Natural killer cell treated with Interleukin-12 subunit alpha and Interleukin-12 subunit beta and Interleukin-15 and Interleukin-18, amount 100 ng/mL, for 72 hours (primary cell): Measurements from ENCODE around the gene OR10AG1. TPM values are rescaled to one million over a fixed set of nuclear protein-coding genes. Genes with fewer than 3 reads are reported as not detected.

Experiments used
- ATAC-seq, 2 donors: fragments of 150-1000 bp; cut with Tn5 transposase in 1 of 2; sonication (Bioruptor Pico), chemical (Tn5 transposase) in 1 of 2; 2 replicates each; pipeline ENCODE4 v1.10.0; 2021
- DNase-seq: peaks from one replicate; pipeline ENCODE4 v3.0.0; 2022; ENCODE audit warnings: low spot score
- H3K27ac Mint-ChIP-seq, 2 donors: 1 replicate in 1 of 2; 2 replicates in 1 of 2; pipeline ENCODE4 v1.8.0; 2022; ENCODE audit warnings: mixed read lengths in 2 of 2, mild to moderate bottlenecking in 1 of 2, moderate library complexity in 1 of 2
- H3K27me3 Mint-ChIP-seq, 2 donors: 1 replicate in 1 of 2; 2 replicates in 1 of 2; pipeline ENCODE4 v1.8.0; 2022; ENCODE audit warnings: mixed read lengths in 2 of 2
- H3K36me3 Mint-ChIP-seq: one replicate; pipeline ENCODE4 v1.8.0; 2022; ENCODE audit warnings: mixed read lengths
- H3K4me1 Mint-ChIP-seq, 2 donors: 1 replicate in 1 of 2; 2 replicates in 1 of 2; pipeline ENCODE4 v1.8.0; 2022; ENCODE audit warnings: low read depth in 2 of 2, mixed read lengths in 2 of 2, mild to moderate bottlenecking in 1 of 2
- H3K4me3 Mint-ChIP-seq: one replicate; pipeline ENCODE4 v1.8.0; 2022; ENCODE audit warnings: mixed read lengths
- H3K9me3 Mint-ChIP-seq: 2 replicates; pipeline ENCODE4 v1.8.0; 2022; ENCODE audit warnings: mixed read lengths
- total RNA-seq, 2 donors: library from RNA; stranded (reverse); gene quantifications; one replicate each; pipeline ENCODE4 v1.2.3, GENCODE V29; 2022

OR10AG1 gene, protein sequence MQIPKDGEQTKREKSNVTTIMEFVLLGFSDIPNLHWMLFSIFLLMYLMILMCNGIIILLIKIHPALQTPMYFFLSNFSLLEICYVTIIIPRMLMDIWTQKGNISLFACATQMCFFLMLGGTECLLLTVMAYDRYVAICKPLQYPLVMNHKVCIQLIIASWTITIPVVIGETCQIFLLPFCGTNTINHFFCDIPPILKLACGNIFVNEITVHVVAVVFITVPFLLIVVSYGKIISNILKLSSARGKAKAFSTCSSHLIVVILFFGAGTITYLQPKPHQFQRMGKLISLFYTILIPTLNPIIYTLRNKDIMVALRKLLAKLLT
- total RNA-seq, result not detected

DNA sequence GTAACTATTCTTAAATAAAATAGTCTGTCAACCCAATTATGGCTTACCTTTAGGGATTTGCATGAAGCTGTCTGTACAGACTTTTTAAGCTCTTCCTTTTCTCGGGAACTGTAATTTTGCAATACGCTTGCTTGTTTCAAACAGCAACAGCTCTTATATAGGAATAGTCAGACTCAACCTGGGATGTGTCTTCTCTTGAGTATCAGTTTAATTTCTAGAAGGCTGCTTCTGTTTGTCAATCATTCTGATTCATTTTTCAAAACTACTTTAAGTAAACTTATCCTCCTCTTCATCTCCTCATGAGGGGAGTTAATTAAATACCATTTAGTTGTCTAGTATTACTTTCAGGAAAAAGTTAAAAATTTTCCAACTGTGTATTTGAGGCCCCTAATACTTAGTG lies at the start of gene OR10AG1:
TSS of gene OR10AG1 (minus strand) at position 101 of the 400 bp plus-strand sequence. CDS start at position 63, 38 bp downstream.
- DNase-seq, result no peak
- H3K4me1 Mint-ChIP-seq, result no peaks in the 10 kb centered on the region
- H3K9me3 Mint-ChIP-seq, result peaks cover 19% of the 10 kb centered on the region
- no peak within 1 kb of the TSS for H3K4me3 Mint-ChIP-seq
- no peaks in the 10 kb centered on the region for H3K27me3 Mint-ChIP-seq
- no peak within 1 kb of the TSS for H3K27ac Mint-ChIP-seq
- no peaks in the 10 kb centered on the region for H3K36me3 Mint-ChIP-seq
- ATAC-seq, result no peak

DNA sequence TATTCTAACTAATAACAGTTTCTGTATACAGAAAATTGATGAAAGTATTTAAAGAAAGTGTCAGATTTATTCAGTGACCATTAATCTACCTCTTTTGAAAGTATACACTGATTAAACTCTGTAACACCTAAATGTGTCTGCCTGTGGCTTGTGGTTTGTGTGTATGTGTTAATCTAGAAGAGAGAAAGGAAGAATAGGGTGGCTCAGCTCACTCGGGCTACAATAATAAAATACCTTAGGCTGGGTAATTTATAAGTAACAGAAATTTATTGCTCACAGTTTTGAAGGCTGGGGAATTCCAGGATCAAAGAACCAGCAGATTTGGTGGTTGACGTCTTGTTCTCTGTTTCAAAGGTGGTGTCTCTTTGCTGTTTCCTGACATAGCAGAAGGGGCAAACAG lies 44.1 kb upstream of the OR10AG1 start:
- Mint-ChIP-seq H3K27ac (no peak overlapping the region), H3K36me3 (peaks cover 13% of the 10 kb centered on the region), H3K9me3 (peaks cover 20% of the 10 kb centered on the region), H3K27me3 (no peaks in the 10 kb centered on the region), H3K4me3 (no peak overlapping the region), H3K4me1 (no peaks in the 10 kb centered on the region)
- no peak for DNase-seq
- no peak for ATAC-seq

DNA sequence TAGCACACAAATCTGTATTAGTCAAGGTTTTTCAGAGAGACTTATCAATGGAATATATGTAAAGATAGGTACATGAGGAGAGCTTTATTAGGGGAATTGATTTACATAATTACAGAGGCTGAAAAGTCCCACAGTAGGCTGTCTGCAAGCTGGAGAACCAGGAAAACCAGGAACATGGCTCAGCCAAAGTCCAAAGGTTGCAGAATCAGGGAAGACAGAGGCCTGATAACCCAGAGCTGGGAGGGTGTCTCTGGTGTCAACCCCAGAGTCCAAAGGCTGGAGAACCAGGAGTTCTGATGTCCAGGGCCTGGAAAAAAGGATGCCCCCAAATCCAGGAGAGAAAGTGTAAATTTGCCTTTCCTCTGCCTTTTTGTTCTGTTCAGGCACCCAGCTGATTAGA lies 41.0 kb upstream of the OR10AG1 start:
- Mint-ChIP-seq H3K27me3 (no peaks in the 10 kb centered on the region), H3K4me3 (no peak overlapping the region), H3K9me3 (peaks cover 14% of the 10 kb centered on the region), H3K4me1 (no peaks in the 10 kb centered on the region), H3K27ac (no peak overlapping the region), H3K36me3 (peaks cover 7% of the 10 kb centered on the region)
- DNase-seq, result no peak
- no peak for ATAC-seq

DNA sequence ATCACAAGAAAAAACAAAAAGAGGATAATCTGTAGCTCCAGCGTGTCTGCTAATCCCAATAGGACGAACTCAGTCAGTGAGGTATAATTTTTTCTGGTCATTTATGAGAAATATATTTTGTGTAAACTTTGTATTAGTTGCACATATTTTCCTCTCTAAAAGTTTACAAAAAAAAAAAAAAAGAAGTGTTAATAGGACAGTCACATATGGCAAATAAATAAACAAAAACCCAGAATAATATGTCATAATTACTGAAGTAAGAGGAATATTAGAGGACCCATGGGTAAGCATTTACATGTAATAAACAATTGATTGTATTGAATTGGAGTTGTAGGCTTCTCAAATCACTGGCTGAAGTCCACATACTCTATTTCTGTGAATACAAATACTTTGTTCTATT lies 24.8 kb upstream of the OR10AG1 start, which contains the start of gene OR5F1:
TSS of gene OR5F1 (minus strand) at position 101 of the 400 bp plus-strand sequence. CDS start at position 101, 0 bp downstream.
- no peak for ATAC-seq
- H3K4me1 Mint-ChIP-seq, result no peaks in the 10 kb centered on the region
- no peak within 1 kb of the TSS for H3K4me3 Mint-ChIP-seq
- no peaks in the 10 kb centered on the region for H3K27me3 Mint-ChIP-seq
- H3K36me3 Mint-ChIP-seq, result peaks cover 6% of the 10 kb centered on the region
- no peak within 1 kb of the TSS for H3K27ac Mint-ChIP-seq
- H3K9me3 Mint-ChIP-seq, result peaks cover 20% of the 10 kb centered on the region
- DNase-seq, result no peak

DNA sequence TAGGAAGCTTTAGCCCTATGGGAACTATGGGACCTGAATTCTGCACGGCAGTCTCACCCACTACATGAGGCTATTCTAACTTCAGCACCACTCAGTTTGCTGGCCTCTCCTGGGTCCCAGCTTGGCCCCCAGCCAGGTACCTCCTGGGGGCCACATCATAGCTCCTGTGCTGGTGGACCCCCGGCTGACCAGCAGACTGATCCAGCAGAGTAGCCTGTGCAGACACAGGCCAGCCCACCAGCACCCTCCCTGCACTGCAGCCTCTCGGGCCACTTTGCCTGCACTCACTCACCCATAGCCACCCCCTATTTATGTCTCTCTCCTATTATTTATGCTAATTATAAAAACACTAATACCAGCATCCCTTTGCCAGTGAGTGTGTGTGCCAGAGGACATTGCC lies 1.2 kb upstream of the OR10AG1 start:
- Mint-ChIP-seq H3K36me3 (no peaks in the 10 kb centered on the region), H3K9me3 (peaks cover 19% of the 10 kb centered on the region), H3K27ac (no peak overlapping the region), H3K4me3 (no peak overlapping the region), H3K27me3 (no peaks in the 10 kb centered on the region), H3K4me1 (no peaks in the 10 kb centered on the region)
- ATAC-seq (no peak), DNase-seq (no peak)

DNA sequence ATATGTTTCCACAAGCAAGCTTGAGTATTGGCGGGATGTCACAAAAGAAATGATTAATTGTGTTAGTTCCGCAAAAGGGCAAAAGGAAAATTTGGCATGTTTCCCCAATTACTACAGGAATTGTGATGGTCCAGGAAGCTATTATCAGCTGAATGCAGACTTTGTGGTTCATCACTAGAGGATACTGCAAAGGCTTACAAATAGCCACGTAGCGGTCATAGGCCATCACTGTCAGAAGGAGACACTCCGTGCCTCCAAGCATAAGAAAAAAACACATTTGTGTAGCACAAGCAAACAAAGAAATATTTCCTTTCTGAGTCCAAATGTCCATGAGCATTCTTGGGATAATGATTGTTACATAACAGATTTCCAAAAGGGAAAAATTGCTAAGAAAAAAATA lies 1.8 kb downstream of the OR10AG1 start:
- Mint-ChIP-seq H3K27ac (no peak overlapping the region), H3K36me3 (no peaks in the 10 kb centered on the region), H3K27me3 (no peaks in the 10 kb centered on the region), H3K4me1 (no peaks in the 10 kb centered on the region), H3K9me3 (peaks cover 15% of the 10 kb centered on the region), H3K4me3 (no peak overlapping the region)
- DNase-seq, result no peak
- ATAC-seq, result no peak

DNA sequence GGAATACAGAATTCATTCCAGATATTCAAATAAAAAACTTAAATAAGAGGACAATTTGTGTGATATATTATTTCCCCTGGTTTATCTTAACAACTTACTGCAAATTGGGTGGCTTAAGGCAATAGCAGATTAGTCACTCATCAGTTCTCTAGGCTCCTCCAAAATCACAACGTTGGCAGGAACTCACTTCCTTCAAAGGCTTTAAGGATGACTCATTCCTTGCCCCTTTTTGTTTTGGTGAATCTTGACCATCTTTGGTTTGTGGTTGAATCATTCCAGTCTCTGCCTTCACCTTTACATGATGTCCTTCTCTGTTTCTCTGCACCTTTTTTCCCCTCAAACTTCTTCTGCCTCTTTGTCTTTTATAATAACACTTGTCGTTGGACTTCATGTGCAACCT lies 3.4 kb downstream of the OR10AG1 start:
- no peaks in the 10 kb centered on the region for H3K36me3 Mint-ChIP-seq
- H3K27me3 Mint-ChIP-seq, result no peaks in the 10 kb centered on the region
- H3K4me3 Mint-ChIP-seq, result no peak overlapping the region
- DNase-seq (no peak), ATAC-seq (no peak)
- peaks cover 8% of the 10 kb centered on the region for H3K9me3 Mint-ChIP-seq
- H3K4me1 Mint-ChIP-seq, result no peaks in the 10 kb centered on the region
- H3K27ac Mint-ChIP-seq, result no peak overlapping the region

DNA sequence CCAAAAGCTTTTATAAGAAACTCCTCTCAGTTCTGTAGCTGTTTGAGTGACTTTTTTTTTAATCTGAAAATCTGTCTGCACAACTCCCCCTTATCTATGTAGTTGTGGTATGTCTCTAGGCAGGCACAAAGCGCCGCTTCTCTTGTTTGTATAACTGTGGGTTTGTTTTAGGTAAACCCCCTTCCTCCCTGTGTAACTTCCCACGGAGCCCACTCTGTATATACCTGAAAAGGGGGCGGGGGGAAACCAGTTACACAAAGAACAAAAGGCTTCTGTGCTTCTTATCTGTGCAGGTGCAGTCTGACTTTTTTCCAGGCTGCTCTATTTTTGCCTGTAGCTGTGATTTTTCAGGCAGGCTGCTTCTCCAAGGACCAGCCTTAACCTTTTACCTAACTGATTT lies 13.2 kb downstream of the OR10AG1 start:
- H3K27ac Mint-ChIP-seq, result no peak overlapping the region
- ATAC-seq (no peak), DNase-seq (no peak)
- H3K36me3 Mint-ChIP-seq, result no peaks in the 10 kb centered on the region
- H3K9me3 Mint-ChIP-seq, result peaks cover 7% of the 10 kb centered on the region
- no peak overlapping the region for H3K4me3 Mint-ChIP-seq
- no peaks in the 10 kb centered on the region for H3K27me3 Mint-ChIP-seq
- H3K4me1 Mint-ChIP-seq, result no peaks in the 10 kb centered on the region

DNA sequence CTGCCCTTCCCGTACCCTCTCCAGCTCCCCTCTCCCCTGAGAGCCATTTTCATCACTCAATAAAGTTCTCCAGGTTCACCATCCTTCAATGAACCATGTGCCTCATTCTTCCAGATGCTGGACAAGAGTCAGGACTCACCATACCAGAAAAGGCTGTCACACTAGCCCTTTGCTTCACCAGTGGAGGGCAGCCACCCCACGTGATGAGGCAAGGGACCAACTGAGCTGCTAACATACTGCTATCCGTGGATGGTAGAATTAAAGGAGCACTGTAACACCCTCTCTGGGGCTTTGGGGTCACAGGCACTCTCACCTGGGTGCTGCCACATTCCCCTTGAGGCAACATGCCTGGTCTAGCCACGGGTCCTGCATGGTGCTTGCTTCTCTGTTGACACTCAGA lies 20.4 kb downstream of the OR10AG1 start:
- Mint-ChIP-seq H3K4me1 (no peaks in the 10 kb centered on the region), H3K4me3 (no peak overlapping the region), H3K36me3 (no peaks in the 10 kb centered on the region), H3K9me3 (peaks cover 20% of the 10 kb centered on the region), H3K27me3 (no peaks in the 10 kb centered on the region), H3K27ac (no peak overlapping the region)
- ATAC-seq (no peak), DNase-seq (no peak)

DNA sequence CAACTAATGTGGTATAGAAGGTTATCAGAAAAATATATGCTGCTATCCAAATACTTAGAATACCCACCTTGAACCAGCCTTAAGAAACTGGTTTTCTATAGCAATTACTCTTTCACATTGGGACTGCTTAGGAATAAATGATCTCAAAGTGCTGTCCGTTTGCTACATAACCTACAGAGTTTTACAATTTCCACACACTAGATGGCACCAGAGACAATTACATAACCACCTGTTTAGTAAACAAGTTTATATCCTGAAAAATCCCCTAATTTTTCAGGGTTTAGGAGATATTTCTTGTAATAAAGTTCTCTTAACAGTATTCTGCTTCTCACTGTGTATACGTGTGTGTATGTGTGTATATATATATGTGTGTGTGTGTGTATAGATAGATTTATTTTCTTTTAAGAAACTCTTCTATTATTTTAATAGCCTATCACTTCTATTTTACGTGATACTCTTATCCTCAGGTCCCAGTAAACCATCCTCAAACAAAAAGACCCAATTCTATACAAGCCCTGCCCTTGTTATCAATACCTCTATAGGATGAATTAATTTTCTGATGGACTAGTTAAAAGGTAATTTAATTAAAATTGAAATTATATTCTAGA lies 26.9 kb downstream of the OR10AG1 start:
- Mint-ChIP-seq H3K27ac (no peak overlapping the region), H3K4me3 (no peak overlapping the region), H3K4me1 (no peaks in the 10 kb centered on the region), H3K27me3 (no peaks in the 10 kb centered on the region), H3K36me3 (no peaks in the 10 kb centered on the region), H3K9me3 (peaks cover 2% of the 10 kb centered on the region)
- ATAC-seq (no peak), DNase-seq (no peak)

DNA sequence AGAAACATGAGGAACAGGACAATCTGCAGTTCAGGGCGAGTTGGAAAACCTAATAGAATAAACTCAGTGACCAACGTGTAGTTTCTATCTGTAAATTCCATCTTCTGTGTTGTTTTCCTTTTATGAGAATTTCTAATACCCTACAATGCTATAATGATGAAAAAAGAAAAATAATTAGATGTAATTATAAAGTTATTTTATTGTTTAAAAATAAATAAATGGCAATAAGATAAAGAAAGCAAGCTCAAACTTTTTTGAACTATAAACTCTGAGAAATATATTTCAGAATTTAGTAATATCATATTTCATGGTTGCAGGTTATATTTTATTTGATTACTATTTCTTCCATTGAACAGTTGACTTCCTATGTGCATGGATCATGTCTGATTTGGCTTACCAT lies 33.4 kb downstream of the OR10AG1 start, which contains the start of gene OR5I1:
TSS of gene OR5I1 (minus strand) at position 101 of the 400 bp plus-strand sequence. CDS start at position 101, 0 bp downstream.
- ATAC-seq (no peak), DNase-seq (no peak)
- H3K27ac Mint-ChIP-seq, result no peak within 1 kb of the TSS
- no peak within 1 kb of the TSS for H3K4me3 Mint-ChIP-seq
- H3K27me3 Mint-ChIP-seq, result no peaks in the 10 kb centered on the region
- no peaks in the 10 kb centered on the region for H3K36me3 Mint-ChIP-seq
- peaks cover 14% of the 10 kb centered on the region for H3K9me3 Mint-ChIP-seq
- no peaks in the 10 kb centered on the region for H3K4me1 Mint-ChIP-seq

DNA sequence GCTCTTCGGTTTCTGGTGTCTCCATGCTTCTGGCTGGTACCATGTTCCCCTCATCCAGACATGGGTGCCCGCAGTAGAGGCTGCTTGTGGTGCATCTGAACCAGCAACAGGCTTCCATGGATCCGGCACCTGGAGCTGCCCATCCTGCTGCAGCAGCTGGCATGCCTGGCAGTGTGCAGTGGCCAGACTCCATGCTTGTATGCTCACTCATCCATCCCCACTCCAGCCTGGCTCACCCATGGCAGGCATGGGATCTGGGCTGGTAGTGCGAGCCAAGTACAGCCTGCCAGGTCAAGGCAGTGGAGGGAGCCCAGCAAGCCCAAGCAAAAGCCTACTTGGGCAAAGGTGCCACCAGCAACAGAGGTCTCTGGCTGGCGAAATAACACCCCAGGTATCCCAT lies 49.2 kb downstream of the OR10AG1 start:
- H3K4me1 Mint-ChIP-seq, result no peaks in the 10 kb centered on the region
- DNase-seq, result no peak
- no peak overlapping the region for H3K4me3 Mint-ChIP-seq
- peaks cover 8% of the 10 kb centered on the region for H3K9me3 Mint-ChIP-seq
- no peak for ATAC-seq
- H3K27ac Mint-ChIP-seq, result no peak overlapping the region
- H3K36me3 Mint-ChIP-seq, result no peaks in the 10 kb centered on the region
- H3K27me3 Mint-ChIP-seq, result no peaks in the 10 kb centered on the region
